OCI-LY3 (cell line): ENCODE data around the gene BEGAIN.
"Not testable (repeated sequence)": the region's sequence is repeated elsewhere in the genome, so short reads cannot be mapped to it uniquely, and the experiment has no call there.

Experiments used
- EZH2phosphoT487 ChIP-seq: fragments of 200-600 bp; shearing (Covaris generic); IDR thresholded peaks from 2 replicates; pipeline ENCODE4 v1.6.1; 2018; ENCODE audit warnings: antibody characterized with exemption, mixed run types, low read depth
- TF ChIP-seq, protein P1 (sequence below): fragments of 200-600, 300-600 bp; sonication (generic); IDR thresholded peaks from 2 replicates; pipeline ENCODE4 v1.5.1; 2014; ENCODE audit warnings: antibody characterized with exemption, low read length, low read depth

DNA sequence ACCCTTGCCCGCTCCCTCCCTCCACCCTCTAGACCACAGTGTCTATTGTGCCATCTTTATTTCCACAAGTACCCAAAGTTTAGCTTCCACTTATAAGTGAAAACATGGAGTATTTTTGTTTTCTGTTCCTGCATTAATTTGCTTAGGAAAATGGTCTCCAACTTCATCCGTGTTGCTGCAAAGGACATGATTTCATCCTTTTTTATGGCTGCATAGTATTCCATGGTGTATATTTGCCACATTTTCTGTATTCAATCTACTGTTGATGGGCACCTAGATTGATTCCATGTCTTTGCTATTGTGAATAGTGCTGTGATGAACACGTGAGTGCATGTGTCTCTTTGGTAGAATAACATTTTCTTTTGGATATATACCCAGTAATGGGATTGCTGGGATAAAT lies 81.2 kb downstream of the BEGAIN start:
- TF ChIP-seq, protein P1, sequence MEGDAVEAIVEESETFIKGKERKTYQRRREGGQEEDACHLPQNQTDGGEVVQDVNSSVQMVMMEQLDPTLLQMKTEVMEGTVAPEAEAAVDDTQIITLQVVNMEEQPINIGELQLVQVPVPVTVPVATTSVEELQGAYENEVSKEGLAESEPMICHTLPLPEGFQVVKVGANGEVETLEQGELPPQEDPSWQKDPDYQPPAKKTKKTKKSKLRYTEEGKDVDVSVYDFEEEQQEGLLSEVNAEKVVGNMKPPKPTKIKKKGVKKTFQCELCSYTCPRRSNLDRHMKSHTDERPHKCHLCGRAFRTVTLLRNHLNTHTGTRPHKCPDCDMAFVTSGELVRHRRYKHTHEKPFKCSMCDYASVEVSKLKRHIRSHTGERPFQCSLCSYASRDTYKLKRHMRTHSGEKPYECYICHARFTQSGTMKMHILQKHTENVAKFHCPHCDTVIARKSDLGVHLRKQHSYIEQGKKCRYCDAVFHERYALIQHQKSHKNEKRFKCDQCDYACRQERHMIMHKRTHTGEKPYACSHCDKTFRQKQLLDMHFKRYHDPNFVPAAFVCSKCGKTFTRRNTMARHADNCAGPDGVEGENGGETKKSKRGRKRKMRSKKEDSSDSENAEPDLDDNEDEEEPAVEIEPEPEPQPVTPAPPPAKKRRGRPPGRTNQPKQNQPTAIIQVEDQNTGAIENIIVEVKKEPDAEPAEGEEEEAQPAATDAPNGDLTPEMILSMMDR, result not testable (repeated sequence)
- TF ChIP-seq EZH2phosphoT487, result not testable (repeated sequence)
